BLaER1 treated with 17β-estradiol and CSF1 and Interleukin-3, amounts not matched to agents 10 nM and 100 nM (cell line): ENCODE results near the gene SLIT1.

Experiments
- H3K27ac ChIP-seq, 11 experiments: shearing (Covaris generic); formaldehyde crosslinking; 2 replicates each; pipeline ENCODE4 v1.8.1; 2022
- H3K27me3 ChIP-seq, 11 experiments: shearing (Covaris generic); formaldehyde crosslinking; 2 replicates each; pipeline ENCODE4 v1.8.1; 2022
- H3K36me3 ChIP-seq, 11 experiments: shearing (Covaris generic); formaldehyde crosslinking; 2 replicates each; pipeline ENCODE4 v1.8.1; 2022
- H3K4me1 ChIP-seq, 10 experiments: shearing (Covaris generic); formaldehyde crosslinking; 2 replicates each; pipeline ENCODE4 v1.8.1; 2022
- H3K4me2 ChIP-seq, 11 experiments: shearing (Covaris generic); formaldehyde crosslinking; 2 replicates each; pipeline ENCODE4 v1.8.1; 2022
- H3K4me3 ChIP-seq, 10 experiments: shearing (Covaris generic); formaldehyde crosslinking; 2 replicates each; pipeline ENCODE4 v1.8.1; 2022
- H3K9ac ChIP-seq, 11 experiments: shearing (Covaris generic); formaldehyde crosslinking; 2 replicates each; pipeline ENCODE4 v1.8.1; 2022
- H3K9me3 ChIP-seq, 11 experiments: shearing (Covaris generic); formaldehyde crosslinking; replicated peaks in 1 of 11; 2 replicates each; pipeline ENCODE4 v1.8.1; 2022
- H4K20me1 ChIP-seq, 11 experiments: shearing (Covaris generic); formaldehyde crosslinking; 2 replicates each; pipeline ENCODE4 v1.8.1; 2022
- Cebpa-rat ChIP-seq, 11 experiments: shearing (Covaris generic); IDR thresholded peaks; 2 replicates each; pipeline ENCODE4 v1.8.1; 2022

SLIT1 gene

DNA sequence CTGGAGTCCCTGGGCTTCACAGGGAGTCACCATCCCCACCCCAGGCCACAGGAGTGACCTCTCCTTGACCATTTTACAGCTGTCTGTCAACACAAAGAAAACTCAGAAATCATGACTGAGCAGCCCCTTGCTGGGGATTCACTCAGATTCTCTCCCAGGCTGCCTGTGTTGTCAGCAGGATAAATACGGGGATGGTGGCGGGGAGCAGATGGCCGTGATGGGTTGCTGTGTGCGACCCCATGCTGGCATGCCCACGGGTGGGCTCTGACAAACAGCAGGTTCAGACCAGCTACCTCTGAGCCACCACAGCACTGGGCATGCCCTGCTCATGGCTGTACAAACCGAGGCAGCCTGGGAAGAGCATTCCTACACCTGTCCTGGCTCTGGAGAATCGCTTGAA is 136.1 kb downstream of the SLIT1 start:
- Histone ChIP-seq H3K27ac (no peak overlapping the region), H4K20me1 (peaks cover 0 to 3% (median 0%) of the 10 kb centered on the region in 11 experiments; a peak in 2 of 22 replicates), H3K9ac (no peak overlapping the region), H3K4me1 (peaks cover 0 to 13% (median 8%) of the 10 kb centered on the region in 10 experiments; a peak in 9 of 20 replicates), H3K4me2 (no peak overlapping the region), H3K4me3 (no peak overlapping the region), H3K9me3 (peaks cover 0 to 14% (median 10%) of the 10 kb centered on the region in 11 experiments; a peak in 19 of 22 replicates), H3K27me3 (no peaks in the 10 kb centered on the region), H3K36me3 (no peaks in the 10 kb centered on the region)
- TF ChIP-seq Cebpa-rat (IDR thresholded peaks at IDR 0.05), result no peak

DNA sequence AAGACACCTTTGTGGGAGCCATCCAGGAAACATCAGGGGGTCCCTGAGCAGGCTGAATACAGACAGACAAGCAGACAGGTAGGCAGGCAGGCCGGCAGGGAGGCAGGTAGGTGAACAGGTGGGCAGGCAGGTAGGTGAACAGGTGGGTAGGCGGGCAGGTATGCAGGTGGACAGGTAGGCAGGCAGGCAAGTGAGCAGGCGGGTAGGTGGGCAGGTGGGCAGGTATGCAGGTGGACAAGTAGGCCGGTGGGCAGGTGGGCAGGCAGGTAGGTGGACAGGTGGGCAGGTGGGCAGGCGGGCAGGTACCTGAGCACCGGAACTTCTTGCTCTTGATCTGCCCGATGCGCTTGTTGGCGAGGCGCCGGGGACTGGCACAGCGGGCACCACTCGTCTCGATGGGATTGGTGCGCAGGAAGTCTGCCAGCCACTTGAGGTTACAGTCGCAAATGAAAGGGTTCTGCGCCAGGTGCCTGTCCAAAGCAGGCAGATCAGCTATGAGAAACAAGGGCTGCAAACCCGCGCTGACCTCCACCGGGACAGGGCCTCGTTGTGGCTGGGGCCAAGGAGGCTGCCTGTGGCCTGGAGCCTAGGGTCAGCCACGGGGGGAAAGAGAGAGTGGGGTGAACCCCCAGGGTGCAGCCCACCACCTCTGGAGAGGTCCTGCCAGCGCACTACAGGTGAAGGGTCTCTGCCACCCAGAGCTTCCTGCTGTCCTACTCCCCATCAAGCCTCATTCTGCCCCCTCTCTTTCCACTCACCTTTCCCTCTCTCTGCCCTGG is 136.9 kb downstream of the SLIT1 start:
- H3K4me3 ChIP-seq, result no peak overlapping the region
- H3K9ac ChIP-seq, result no peak overlapping the region
- no peak for TF ChIP-seq Cebpa-rat (IDR thresholded peaks at IDR 0.05)
- H3K27me3 ChIP-seq, result no peaks in the 10 kb centered on the region
- peaks cover 0 to 14% (median 10%) of the 10 kb centered on the region in 11 experiments; a peak in 19 of 22 replicates for H3K9me3 ChIP-seq
- no peak overlapping the region for H3K27ac ChIP-seq
- peaks cover 0 to 3% (median 0%) of the 10 kb centered on the region in 11 experiments; a peak in 2 of 22 replicates for H4K20me1 ChIP-seq
- no peaks in the 10 kb centered on the region for H3K36me3 ChIP-seq
- H3K4me1 ChIP-seq, result peaks cover 0 to 13% (median 8%) of the 10 kb centered on the region in 10 experiments; a peak in 9 of 20 replicates
- H3K4me2 ChIP-seq, result no peak overlapping the region

DNA sequence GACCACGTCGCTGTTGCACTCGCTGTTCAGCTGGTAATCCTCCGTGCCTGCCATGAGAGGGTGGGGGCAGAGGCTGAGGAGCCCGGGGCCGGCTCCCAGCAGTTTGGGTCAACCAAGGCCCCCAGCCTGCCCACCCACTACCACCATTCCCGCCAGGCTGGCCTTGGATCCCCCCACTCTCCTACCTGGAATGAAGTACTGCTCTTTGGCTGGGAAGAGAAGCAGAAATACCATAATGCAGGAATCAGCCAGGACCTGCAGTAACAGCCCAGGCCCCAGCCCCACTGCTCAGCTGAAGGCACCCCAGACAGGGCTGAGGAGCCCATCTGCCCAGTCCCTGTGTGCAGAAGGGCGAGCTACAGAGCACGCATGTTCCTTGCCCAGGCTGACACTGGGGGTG is 138.0 kb downstream of the SLIT1 start:
- H3K27me3 ChIP-seq, result no peaks in the 10 kb centered on the region

DNA sequence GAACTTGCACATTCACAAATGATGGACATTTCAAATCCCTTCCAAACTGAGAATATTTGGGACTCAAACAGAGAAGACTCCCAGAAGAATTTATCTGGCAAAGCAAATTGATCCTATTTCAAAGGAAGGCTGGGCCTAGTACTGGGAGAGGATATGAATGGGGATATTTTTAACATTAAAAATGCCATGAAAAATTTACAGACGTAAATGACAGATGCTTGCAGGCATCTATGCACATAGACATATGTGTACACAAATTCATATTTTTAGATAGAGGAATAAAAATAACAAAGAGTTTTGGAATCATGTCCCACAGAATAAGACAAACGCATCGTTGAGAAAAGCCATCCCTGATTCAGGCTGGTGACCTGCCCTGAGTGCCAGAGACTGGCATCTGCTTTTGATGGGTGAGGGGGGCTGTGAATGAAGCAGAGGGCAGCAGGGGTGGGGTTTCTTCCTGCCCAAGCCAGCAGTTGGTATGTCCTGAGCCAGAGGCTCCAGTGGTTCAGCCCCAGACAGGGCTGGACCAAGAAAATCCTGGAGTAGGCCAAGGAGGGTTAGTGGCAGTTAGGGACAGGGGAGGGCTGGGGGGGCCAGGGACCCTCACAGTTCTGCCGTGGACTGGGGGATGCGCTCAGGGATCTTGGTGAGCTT is 138.5 kb downstream of the SLIT1 start:
- Histone ChIP-seq H4K20me1 (peaks cover 0 to 3% (median 0%) of the 10 kb centered on the region in 11 experiments; a peak in 2 of 22 replicates), H3K36me3 (no peaks in the 10 kb centered on the region), H3K27ac (no peak overlapping the region), H3K27me3 (no peaks in the 10 kb centered on the region), H3K9me3 (peaks cover 0 to 14% (median 10%) of the 10 kb centered on the region in 11 experiments; a peak in 19 of 22 replicates), H3K4me1 (peaks cover 0 to 7% (median 0%) of the 10 kb centered on the region in 10 experiments; a peak in 4 of 20 replicates), H3K9ac (no peak overlapping the region), H3K4me2 (no peak overlapping the region), H3K4me3 (no peak overlapping the region)
- no peak for TF ChIP-seq Cebpa-rat (IDR thresholded peaks at IDR 0.05)

More for the DNA sequence above, 138.0 kb downstream of the SLIT1 start:
- no peaks in the 10 kb centered on the region for H3K36me3 ChIP-seq
- H3K4me2 ChIP-seq, result no peak overlapping the region
- H3K27ac ChIP-seq, result no peak overlapping the region
- no peak for TF ChIP-seq Cebpa-rat (IDR thresholded peaks at IDR 0.05)
- peaks cover 0 to 7% (median under 1%) of the 10 kb centered on the region in 10 experiments; a peak in 5 of 20 replicates for H3K4me1 ChIP-seq
- H3K9me3 ChIP-seq, result peaks cover 0 to 14% (median 10%) of the 10 kb centered on the region in 11 experiments; a peak in 19 of 22 replicates
- no peak overlapping the region for H3K9ac ChIP-seq
- no peak overlapping the region for H3K4me3 ChIP-seq
- H4K20me1 ChIP-seq, result peaks cover 0 to 3% (median 0%) of the 10 kb centered on the region in 11 experiments; a peak in 2 of 22 replicates

DNA sequence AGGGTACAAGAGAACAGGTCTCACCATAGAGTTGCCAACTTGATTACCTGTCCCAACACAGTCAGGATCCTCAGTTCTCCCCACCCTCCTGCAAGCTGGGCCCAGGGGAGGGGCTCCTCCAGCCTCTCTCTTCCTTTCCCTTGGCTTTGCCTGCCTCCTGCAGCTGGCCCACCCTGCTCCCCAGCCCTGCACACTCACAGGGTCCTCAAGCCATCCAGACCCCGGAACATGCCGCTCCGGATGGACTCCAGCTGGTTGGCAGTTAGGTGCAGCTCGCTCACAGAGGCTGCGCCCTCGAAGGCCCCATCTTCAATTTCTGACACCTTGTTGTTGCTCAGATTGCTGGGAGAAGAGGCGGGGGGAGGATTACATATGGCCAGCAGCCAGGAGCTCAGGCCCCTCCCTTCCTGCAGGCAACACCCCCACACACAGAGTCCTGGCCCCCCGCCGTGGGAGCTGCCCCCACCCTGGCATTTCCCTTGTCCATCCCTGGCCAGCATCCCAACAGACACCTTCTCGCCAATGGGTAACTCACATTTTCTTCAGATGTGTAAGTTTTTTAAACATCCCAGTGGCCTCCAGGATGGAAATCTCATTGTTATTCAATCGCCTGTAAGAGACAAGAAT is 139.2 kb downstream of the SLIT1 start:
- H3K36me3 ChIP-seq, result no peaks in the 10 kb centered on the region
- peaks cover 0 to 7% (median 0%) of the 10 kb centered on the region in 10 experiments; a peak in 4 of 20 replicates for H3K4me1 ChIP-seq
- TF ChIP-seq Cebpa-rat (IDR thresholded peaks at IDR 0.05), result no peak
- no peak overlapping the region for H3K27ac ChIP-seq
- no peak overlapping the region for H3K4me3 ChIP-seq
- peaks cover 0 to 11% (median 7%) of the 10 kb centered on the region in 11 experiments; a peak in 19 of 22 replicates for H3K9me3 ChIP-seq
- H4K20me1 ChIP-seq, result peaks cover 0 to 3% (median 0%) of the 10 kb centered on the region in 11 experiments; a peak in 2 of 22 replicates
- H3K9ac ChIP-seq, result no peak overlapping the region
- H3K27me3 ChIP-seq, result no peaks in the 10 kb centered on the region
- H3K4me2 ChIP-seq, result no peak overlapping the region

DNA sequence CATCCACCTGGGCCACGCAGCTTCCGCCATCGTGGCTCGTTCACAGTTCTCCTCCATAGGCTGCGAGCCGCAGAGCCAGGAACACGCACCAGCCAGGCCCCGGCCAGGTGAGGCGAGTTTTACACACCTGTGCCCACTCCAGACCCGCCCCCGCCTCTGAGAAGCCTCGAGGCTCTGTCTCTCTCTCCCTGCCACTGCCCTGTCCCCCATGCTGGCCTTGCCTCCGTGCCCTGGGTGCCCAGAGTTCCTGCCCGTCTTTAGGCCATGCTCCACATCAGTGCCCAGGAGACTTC is 142.2 kb downstream of the SLIT1 start:
- Histone ChIP-seq H3K9me3 (0 out of 22 replicates have a peak, but pooled peaks cover 0 to 4% (median 0%) of the 10 kb centered on the region in 11 experiments), H4K20me1 (peaks cover 0 to 3% (median 0%) of the 10 kb centered on the region in 11 experiments; a peak in 2 of 22 replicates), H3K4me3 (no peak overlapping the region), H3K4me2 (no peak overlapping the region), H3K36me3 (no peaks in the 10 kb centered on the region), H3K9ac (no peak overlapping the region), H3K27me3 (no peaks in the 10 kb centered on the region), H3K4me1 (no peaks in the 10 kb centered on the region), H3K27ac (no peak overlapping the region)
- no peak for TF ChIP-seq Cebpa-rat (IDR thresholded peaks at IDR 0.05)

DNA sequence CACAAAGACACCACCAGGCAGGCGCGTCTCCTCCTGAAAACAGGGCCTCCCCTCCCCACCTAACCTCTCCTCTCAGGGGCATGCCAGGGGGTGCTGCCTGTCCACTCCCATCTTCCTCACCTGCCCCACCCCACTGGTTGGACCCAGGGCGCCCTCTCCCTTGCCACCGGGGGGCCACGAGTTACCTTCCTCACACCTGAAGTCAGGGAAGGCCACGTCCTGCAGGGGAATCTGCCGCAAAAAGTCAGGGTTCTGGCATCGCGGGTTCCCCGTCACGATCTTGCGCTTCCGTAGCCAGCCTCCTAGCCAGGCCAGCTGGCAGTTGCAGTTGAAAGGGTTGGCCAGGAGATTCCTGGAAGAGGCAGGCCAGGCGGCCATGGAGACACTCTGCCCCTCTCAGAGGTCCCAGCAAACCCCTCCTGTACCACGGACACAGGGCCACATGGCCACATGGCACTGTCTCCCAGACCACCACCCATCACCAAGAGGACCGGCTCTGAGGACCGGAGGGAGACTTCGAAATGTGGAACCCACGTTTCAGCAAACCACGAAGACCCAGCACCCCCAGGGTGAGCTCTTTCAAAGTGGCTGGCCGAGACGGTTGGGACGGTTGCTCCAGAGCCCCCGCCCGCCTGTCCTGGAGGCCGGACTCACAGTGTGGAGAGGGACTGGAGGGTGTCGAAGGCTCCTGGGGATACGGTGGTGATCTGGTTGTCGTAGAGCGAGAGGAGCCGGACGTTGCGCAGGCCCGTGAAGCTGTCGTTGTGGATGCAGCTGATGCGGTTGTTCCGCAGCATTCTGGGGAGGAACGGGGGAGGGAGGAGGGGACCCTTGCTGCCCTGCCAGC is 142.8 kb downstream of the SLIT1 start:
- no peak overlapping the region for H3K27ac ChIP-seq

DNA sequence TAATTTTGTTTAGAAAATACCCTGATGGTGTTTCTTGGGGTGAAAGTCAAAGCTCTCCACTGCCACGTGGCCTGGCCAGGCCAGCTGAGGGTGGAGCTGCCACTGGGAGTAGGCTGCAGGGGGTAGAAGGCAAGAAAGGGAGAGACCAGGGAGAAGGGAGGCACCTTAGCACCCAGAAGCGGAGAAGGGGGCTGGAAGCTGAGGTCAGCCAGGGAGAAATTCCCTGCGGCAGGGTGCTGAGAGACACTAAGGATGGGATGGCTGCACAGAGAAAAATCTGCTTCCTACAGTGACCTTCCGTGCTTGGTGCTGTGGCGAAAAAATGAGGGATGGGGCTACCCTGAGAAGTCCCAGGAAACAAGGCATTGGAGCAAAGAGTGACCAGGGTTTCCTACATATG is 143.7 kb downstream of the SLIT1 start:
- H3K9me3 ChIP-seq, result 0 out of 22 replicates have a peak, but pooled peaks cover 0 to 4% (median 0%) of the 10 kb centered on the region in 11 experiments
- no peak overlapping the region for H3K27ac ChIP-seq
- no peak overlapping the region for H3K9ac ChIP-seq
- H3K36me3 ChIP-seq, result no peaks in the 10 kb centered on the region
- H4K20me1 ChIP-seq, result peaks cover 0 to 3% (median 0%) of the 10 kb centered on the region in 11 experiments; a peak in 1 of 22 replicates
- H3K4me1 ChIP-seq, result peaks cover 8 to 13% (median 11%) of the 10 kb centered on the region in 10 experiments
- H3K4me3 ChIP-seq, result no peak overlapping the region
- TF ChIP-seq Cebpa-rat (IDR thresholded peaks at IDR 0.05), result no peak
- no peaks in the 10 kb centered on the region for H3K27me3 ChIP-seq
- no peak overlapping the region for H3K4me2 ChIP-seq

More for the DNA sequence above, 142.8 kb downstream of the SLIT1 start:
- TF ChIP-seq Cebpa-rat (IDR thresholded peaks at IDR 0.05), result no peak
- Histone ChIP-seq H3K4me3 (no peak overlapping the region), H4K20me1 (peaks cover 0 to 3% (median 0%) of the 10 kb centered on the region in 11 experiments; a peak in 2 of 22 replicates), H3K36me3 (no peaks in the 10 kb centered on the region), H3K9me3 (0 out of 22 replicates have a peak, but pooled peaks cover 0 to 4% (median 0%) of the 10 kb centered on the region in 11 experiments), H3K9ac (no peak overlapping the region), H3K27me3 (no peaks in the 10 kb centered on the region), H3K4me1 (peaks cover 2 to 4% (median 3%) of the 10 kb centered on the region in 10 experiments), H3K4me2 (no peak overlapping the region)
